ENCODE measurements around the gene CRTAC1. TPM values are rescaled to one million over a fixed set of nuclear protein-coding genes. Genes with fewer than 3 reads are reported as not detected.

Gene CRTAC1
- total and polyA plus RNA-seq, 2 experiments from 2014 or later: 0.47 to 1.2 TPM

DNA sequence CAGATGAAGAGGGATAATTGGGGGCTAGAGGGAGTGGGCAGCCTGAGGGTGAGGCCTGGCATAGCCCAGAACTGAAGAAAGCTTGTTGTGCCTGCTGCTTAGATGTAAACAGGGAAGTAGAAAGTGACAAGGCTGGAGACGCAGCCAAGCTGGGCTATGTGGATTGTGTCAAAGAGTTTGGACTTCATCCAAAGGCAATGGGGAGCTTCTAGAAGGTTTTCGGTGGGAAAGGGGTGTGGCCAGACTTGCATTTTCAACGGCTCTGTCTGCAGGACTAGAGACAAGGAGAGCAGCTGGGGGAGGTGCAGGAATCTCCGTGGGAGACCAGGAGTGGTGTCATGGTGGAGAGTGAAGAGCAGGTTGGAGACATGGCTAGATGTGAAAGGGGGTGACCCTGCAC, 132.0 kb downstream of the CRTAC1 start (continued):
- no peak for TF ChIP-seq STAT1 (IDR thresholded peaks at IDR 0.05; ENCODE audit: unreplicated experiment)
- no peak for TF ChIP-seq EZH2 (IDR thresholded peaks at IDR 0.05; ENCODE audit: low read depth, unreplicated experiment)
- TF ChIP-seq NANOG (IDR thresholded peaks at IDR 0.05; ENCODE audit: borderline replicate concordance): no peak
- TF ChIP-seq, protein P1, sequence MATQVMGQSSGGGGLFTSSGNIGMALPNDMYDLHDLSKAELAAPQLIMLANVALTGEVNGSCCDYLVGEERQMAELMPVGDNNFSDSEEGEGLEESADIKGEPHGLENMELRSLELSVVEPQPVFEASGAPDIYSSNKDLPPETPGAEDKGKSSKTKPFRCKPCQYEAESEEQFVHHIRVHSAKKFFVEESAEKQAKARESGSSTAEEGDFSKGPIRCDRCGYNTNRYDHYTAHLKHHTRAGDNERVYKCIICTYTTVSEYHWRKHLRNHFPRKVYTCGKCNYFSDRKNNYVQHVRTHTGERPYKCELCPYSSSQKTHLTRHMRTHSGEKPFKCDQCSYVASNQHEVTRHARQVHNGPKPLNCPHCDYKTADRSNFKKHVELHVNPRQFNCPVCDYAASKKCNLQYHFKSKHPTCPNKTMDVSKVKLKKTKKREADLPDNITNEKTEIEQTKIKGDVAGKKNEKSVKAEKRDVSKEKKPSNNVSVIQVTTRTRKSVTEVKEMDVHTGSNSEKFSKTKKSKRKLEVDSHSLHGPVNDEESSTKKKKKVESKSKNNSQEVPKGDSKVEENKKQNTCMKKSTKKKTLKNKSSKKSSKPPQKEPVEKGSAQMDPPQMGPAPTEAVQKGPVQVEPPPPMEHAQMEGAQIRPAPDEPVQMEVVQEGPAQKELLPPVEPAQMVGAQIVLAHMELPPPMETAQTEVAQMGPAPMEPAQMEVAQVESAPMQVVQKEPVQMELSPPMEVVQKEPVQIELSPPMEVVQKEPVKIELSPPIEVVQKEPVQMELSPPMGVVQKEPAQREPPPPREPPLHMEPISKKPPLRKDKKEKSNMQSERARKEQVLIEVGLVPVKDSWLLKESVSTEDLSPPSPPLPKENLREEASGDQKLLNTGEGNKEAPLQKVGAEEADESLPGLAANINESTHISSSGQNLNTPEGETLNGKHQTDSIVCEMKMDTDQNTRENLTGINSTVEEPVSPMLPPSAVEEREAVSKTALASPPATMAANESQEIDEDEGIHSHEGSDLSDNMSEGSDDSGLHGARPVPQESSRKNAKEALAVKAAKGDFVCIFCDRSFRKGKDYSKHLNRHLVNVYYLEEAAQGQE (IDR thresholded peaks at IDR 0.05; ENCODE audit: unreplicated experiment): no peak
- TF ChIP-seq POLR2AphosphoS5 (IDR thresholded peaks at IDR 0.05; ENCODE audit: low read depth): no peak

DNA sequence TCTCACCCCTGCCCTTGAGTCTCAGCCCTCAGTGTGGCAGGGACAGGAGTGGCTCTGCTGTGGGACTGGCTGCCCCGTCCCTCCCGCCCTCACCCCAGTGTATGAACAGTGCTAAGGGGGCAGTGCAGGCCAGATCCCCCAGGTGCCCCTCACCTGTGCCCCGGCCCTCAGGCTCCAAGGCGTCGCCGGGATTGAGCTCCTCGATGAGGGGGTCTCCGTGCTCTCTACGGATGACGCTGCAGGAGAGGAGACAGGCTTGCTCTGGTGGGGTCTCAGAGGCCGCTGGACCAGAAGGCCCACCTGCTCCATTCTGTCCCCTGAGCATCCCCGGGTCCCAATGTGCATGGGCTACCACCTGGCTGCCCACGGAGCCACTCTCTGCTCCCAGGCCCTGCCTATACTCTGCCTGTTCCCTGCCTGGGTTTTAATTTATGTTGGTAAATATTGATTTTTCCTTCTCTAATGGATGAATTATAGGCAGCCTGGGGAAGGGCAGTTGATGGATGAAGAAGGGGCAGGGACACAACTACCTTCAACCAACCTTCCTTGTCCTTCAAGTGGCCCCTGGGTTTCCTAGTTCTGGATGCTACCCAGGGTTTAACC, 133.6 kb downstream of the CRTAC1 start:
- H3K27ac Mint-ChIP-seq: no peak overlapping the region
- no peak for DNase-seq (ENCODE audit: low spot score)
- peaks cover 4% of the 10 kb centered on the region for H3K27me3 Mint-ChIP-seq (ENCODE audit: insufficient read depth, low read depth, poor library complexity)
- Histone ChIP-seq H3K27ac (ENCODE audit: low read depth) (no peak overlapping the region), H2AFZ (no peak overlapping the region), H3K4me2 (no peak overlapping the region), H3K4me1 (ENCODE audit: insufficient read depth) (no peaks in the 10 kb centered on the region), H3K4me3 (no peak overlapping the region), H3F3A (replicated peaks; ENCODE audit: low read depth) (no peaks in the 10 kb centered on the region), H3K36me3 (ENCODE audit: insufficient read depth) (no peaks in the 10 kb centered on the region), H3K79me2 (replicated peaks; ENCODE audit: insufficient read depth) (no peaks in the 10 kb centered on the region), H3K9me2 (ENCODE audit: insufficient read depth) (no peaks in the 10 kb centered on the region), H3K27me3 (ENCODE audit: insufficient read depth) (no peaks in the 10 kb centered on the region), H4K20me1 (replicated peaks; ENCODE audit: insufficient read depth) (no peaks in the 10 kb centered on the region)
- H3K4me3 Mint-ChIP-seq: no peak overlapping the region
- no peaks in the 10 kb centered on the region; the same call in 2 of the 3 replicates for H3K4me1 Mint-ChIP-seq
- H3K36me3 Mint-ChIP-seq (ENCODE audit: low read depth): no peaks in the 10 kb centered on the region
- no peaks in the 10 kb centered on the region for H3K9me3 Mint-ChIP-seq
- no peak for ATAC-seq
- TF ChIP-seq EZH2 (IDR thresholded peaks at IDR 0.05; ENCODE audit: low read depth, unreplicated experiment): no peak
- no peak for TF ChIP-seq EZH2phosphoT487 (IDR thresholded peaks at IDR 0.05; ENCODE audit: unreplicated experiment)
- TF ChIP-seq, protein P1 (IDR thresholded peaks at IDR 0.05; ENCODE audit: unreplicated experiment): no peak
- TF ChIP-seq ZNF114 (CRISPR knock-in tag; IDR thresholded peaks at IDR 0.05): no peak
- TF ChIP-seq CREB1 (CRISPR knock-in tag; IDR thresholded peaks at IDR 0.05; ENCODE audit: low read depth): no peak
- TF ChIP-seq STAT1 (IDR thresholded peaks at IDR 0.05; ENCODE audit: unreplicated experiment): no peak
- no peak for TF ChIP-seq POLR2AphosphoS5 (IDR thresholded peaks at IDR 0.05; ENCODE audit: low read depth)
- TF ChIP-seq NANOG (IDR thresholded peaks at IDR 0.05; ENCODE audit: borderline replicate concordance): no peak
- TF ChIP-seq, protein P2, sequence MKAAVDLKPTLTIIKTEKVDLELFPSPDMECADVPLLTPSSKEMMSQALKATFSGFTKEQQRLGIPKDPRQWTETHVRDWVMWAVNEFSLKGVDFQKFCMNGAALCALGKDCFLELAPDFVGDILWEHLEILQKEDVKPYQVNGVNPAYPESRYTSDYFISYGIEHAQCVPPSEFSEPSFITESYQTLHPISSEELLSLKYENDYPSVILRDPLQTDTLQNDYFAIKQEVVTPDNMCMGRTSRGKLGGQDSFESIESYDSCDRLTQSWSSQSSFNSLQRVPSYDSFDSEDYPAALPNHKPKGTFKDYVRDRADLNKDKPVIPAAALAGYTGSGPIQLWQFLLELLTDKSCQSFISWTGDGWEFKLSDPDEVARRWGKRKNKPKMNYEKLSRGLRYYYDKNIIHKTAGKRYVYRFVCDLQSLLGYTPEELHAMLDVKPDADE (IDR thresholded peaks at IDR 0.05): no peak
- TF ChIP-seq, protein P3, sequence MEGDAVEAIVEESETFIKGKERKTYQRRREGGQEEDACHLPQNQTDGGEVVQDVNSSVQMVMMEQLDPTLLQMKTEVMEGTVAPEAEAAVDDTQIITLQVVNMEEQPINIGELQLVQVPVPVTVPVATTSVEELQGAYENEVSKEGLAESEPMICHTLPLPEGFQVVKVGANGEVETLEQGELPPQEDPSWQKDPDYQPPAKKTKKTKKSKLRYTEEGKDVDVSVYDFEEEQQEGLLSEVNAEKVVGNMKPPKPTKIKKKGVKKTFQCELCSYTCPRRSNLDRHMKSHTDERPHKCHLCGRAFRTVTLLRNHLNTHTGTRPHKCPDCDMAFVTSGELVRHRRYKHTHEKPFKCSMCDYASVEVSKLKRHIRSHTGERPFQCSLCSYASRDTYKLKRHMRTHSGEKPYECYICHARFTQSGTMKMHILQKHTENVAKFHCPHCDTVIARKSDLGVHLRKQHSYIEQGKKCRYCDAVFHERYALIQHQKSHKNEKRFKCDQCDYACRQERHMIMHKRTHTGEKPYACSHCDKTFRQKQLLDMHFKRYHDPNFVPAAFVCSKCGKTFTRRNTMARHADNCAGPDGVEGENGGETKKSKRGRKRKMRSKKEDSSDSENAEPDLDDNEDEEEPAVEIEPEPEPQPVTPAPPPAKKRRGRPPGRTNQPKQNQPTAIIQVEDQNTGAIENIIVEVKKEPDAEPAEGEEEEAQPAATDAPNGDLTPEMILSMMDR (conservative IDR thresholded peaks at IDR 0.05; ENCODE audit: low read depth in 2 of 2): no peak
- TF ChIP-seq ZNF331 (CRISPR knock-in tag; IDR thresholded peaks at IDR 0.05; ENCODE audit: low read depth): no peak

All from GM23338 (cell line).